NCI-H748 (cell line): ENCODE data around the gene TSPAN32.

Experiments used
- DNase-seq: peaks from one replicate; lab custom pipeline; 2025; ENCODE audit not compliant: unreplicated experiment; lab: John Stamatoyannopoulos, UW

TSPAN32 gene

GRCh38 chr11:2266586-2267305 lies 35.1 kb upstream of the TSPAN32 start:
- no peak for DNase-seq

DNA sequence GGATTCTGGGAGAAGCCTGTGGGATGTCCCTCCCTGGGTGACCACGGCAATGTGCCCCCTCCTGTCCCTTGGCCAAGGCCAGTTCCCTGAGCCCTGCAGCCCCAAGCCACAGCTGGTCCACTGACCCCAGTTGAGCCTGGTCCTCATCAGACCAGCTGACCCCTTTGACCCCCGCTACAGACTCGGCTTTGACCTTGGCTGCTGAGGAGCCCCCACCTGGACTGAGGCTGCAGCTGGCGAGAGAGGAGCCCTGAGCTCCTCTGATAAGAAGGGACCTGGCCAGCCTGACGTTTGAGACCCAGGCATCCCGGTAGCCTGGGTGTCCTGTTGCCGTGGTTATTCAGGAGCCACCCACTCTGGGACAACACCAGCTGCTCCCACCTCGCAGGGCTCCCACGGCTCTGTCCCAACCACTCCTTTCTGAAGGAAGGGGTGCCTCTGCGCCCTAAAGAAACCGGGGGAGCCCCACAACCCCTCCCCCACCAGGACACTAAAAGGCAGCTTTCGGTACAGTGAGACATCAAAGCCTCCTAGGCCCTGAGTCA lies 34.4 kb upstream of the TSPAN32 start:
- DNase-seq: no peak

GRCh38 chr11:2267851-2268728 lies 33.7 kb upstream of the TSPAN32 start:
- DNase-seq: no peak

DNA sequence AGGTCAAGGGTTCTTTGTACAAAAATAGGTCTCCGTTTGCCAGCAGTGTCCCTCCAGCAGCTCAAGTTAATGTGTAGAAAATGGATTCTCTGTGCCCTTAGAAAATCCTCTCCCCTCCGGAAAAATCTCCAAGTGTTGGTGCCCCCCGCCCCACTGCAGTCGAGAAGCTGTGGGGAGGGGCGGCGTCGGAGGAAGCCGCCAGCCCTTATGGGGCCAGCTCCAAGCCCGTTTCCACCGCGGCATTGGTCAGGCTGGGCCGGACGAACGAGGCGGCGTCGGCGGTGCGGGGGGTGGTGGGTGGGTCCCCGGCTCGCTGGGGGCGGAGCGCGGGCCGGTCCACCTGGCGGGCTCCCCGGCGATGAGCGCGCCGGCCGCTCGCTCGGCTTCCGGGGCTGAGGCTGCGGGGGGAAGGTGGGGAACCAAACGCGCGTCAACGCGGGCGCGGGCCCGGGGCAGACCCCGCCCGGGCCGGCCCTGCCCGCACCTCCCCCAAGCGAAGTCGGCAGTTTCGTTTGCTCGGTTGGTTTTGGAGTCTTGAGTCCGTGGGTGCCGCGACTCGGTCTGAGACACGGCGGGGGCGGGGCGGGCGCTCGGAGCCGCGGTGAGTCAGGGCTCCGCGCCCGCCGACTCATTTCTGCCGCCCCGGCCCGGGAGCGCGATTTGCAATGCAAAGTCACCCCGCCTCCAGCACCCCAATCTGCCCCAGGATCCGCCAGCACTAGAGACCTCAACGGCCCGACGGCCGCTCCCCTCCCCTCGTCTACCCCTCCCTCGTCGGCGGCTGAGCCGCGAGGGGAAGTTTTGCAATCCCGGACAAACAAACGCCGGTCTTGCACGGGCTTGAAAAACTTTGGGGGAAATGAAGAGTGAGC lies 32.8 kb upstream of the TSPAN32 start:
- DNase-seq: peak; percentile 71

- DNase-seq: peak; percentile 93
Observed at GRCh38 chr11:2269601-2270321, 32.1 kb upstream of the TSPAN32 start.

GRCh38 chr11:2270322-2271076 lies 31.3 kb upstream of the TSPAN32 start, which contains the start of gene ASCL2:
TSS of gene ASCL2 (minus strand) at chr11:2270588. CDS start at chr11:2270332, 256 bp downstream.
- DNase-seq: peak; percentile 75

GRCh38 chr11:2271077-2271326 lies 30.8 kb upstream of the TSPAN32 start:
- DNase-seq: peak; percentile 79

DNA sequence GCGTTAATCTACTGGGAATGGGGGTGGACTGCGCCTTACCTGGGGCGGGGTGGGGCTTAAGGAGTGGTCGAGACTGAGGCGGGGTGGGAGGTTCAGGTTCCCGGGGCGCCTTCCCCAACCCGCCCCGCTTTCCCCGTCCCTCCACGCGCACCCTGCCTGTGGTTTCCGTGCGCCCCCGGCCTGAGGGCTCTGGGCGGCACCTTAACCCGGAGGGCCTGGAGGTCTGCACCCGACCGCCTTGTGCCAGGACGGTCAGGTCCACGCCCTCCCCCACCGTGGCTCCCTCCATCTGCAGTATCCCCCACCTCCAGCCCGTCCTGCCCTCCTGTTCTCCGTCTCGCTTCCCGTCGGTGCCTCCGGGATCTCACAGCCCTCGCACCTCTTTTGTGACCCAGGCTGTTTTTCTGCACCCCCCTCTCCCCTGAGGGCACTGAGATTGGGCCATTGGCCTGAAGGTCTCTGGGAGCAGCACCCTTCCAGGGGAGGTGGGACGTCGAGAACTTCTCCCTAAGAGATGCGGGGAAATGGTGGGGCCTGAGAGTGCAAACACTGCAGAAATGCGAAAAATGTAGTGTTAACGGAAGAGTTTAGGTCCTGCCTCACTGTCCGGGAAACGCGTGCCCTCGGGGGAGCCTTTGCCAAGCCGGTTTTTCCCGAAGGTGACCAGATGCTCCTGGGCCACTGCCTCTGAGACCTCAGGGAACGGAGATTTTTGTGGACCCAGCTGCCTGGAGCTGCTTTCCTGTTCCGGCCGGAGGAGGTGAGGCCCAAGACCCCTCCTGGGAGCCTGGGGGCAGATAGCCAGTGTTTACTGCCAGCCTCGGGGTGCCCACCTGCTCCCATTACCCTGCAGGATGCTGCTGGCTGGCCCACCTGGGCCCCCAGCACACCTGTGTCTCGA lies 30.2 kb upstream of the TSPAN32 start:
- no peak for DNase-seq

DNA sequence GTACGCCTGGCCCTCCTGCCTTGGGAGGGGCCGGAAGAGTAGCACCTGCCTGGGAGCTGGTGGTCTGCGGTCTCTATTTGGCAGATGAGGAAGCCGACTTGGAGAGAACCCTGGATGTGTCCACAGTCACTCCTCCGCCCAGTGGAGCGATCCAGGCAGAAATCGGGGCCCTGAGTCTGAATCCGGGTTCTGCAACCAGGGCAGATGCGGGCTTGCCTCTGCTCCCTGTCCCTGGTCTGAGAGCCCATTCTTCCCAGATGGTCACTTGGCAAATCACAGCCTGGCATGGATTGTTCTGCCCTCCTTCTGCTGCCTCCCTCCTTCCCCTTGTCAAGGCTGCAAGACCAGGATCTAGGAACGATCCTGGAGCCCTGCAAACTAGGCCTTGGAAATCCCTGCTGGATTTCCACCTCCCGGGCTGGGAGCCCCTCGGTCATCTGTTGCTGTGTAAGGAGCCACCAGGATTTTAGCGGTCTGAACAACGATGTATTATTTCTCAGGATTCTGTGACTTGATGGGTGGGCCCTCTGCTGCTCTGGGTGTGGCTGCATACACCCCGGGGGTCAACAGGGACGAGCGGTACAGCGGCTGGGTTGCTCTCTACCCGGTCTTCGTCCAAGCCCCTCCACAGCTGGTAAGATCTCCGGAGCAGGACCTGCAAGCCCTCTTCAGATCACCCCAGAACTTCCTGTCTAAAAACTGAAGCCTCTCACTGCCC lies 29.4 kb upstream of the TSPAN32 start:
- no peak for DNase-seq

GRCh38 chr11:2272946-2273280 lies 28.9 kb upstream of the TSPAN32 start:
- DNase-seq: no peak

DNA sequence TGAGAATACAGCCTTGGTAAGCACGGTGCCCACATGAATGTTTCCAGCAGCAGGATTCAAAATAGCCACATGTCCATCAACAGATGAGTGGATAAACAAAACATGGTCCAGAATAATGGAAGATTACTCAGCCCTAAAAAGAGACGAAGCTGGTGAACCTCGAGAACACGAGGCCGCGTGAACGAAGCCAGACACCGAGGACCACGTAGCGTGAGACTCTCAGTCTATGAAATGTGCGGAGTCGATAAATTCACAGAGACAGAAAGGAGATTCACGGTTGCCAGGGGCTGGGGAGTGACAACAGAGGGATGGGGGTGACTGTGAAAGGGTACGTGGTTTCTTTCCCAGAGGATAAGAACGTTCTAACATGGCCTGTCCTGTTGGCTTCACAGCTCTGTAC lies 28.5 kb upstream of the TSPAN32 start:
- no peak for DNase-seq

- no peak for DNase-seq
Observed at GRCh38 chr11:2273771-2274170, 28.0 kb upstream of the TSPAN32 start.

DNA sequence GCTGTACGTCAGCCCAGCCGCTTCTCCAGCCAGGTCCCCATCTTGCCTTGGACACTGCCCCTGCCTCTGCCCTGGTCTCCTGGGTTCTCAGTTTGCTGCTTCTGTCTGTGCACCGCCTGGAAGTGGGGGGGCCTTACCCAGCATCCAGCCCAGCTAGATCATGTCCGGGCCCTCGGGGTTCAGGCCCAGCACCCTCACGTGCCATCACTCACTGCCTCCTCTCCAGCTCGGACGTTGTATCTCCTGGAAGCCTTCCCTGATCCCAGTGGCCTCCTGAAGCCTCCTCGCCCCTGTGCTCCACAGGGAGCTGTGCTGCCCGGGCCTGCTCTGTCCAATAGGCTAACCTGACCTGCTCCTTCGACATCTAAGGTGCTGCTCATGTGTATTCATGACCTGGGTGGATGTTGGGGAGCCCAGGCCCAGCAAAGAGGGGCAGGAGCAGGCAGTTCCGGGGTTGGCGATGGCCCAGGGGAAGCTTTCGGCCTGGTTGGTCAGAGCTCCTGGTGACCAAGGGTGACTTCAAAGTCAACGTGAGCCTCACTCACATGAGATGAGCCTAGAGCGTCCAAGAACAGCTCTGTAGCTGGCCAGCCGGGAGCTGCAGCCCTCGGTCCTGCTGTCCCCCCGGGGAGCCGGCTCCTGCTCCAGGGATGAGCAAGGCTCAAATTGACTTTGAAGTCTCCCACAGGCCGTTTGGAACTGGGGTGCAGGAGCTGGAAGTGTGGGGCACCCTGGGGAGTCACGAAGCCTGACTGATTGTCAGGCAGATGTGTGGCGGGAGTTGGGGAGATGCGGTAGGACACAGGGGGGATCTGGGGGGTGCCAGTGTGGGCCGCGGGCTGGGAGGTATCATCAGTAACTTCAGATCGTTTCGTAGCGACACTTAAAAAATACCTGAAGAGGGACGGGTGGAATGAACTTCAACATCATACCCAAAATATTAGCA lies 26.2 kb upstream of the TSPAN32 start:
- no peak for DNase-seq

DNA sequence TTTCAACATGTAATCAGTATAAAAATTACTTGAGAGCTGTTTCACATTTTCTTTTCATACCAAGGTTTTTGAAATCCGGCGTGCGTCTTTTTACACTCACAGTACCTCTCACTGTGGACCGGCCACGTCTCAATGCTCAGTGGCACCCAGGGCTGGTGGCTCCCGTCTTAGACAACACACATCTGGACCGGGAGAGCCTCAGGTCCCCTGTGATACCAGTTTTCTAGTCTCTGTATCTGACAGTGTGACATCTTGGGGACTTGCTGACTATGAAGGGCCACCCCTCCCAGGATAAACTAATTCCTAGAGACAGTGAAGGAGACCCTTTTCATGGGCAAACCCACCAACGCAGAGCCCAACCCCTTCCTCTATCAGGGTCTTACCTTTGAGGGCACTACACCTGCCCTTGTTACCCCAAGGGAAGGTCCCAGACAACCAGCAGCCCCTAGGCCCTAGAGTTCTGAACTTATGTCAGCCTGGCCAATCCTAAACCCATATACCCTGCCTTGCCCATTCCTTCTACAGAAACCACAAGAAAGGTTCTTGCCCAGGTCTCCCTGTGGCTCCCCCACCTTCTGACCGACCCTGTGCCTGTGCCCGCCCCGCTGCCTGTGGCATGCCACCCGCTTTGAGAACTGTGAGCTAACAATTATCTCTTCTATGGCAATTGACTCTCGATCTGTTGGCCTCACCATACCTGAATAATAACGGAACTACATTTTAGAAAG lies 25.4 kb upstream of the TSPAN32 start:
- no peak for DNase-seq

- DNase-seq: no peak
Observed at GRCh38 chr11:2277008-2277346, 24.8 kb upstream of the TSPAN32 start.

DNA sequence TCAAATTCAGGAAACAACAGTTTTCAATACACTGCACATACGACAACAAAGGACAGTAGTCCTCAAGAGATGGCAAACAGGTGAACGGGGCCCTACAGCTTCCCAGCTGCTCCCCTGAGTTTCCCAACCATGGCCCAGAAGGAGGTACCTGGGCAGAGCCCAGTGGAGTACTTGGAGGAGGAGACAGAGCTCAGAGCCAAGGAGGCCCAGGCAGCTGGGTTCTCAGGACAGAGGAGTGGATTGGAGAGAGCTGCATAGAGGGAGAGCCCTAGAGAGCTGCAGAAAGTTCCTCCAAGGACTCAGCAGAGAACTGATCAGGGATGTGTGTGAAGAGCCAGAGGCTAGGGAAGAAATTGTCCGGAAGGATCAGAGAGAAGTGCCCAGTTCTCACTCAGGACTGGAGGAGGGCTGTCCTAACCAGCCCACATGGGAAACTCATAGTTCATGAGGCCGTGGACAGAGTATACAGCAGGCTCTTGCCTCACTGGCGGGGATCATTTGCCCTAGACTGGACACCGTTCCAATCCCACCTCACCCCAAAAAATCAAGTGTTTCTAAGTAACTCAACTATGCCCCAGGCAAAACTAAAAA lies 23.8 kb upstream of the TSPAN32 start:
- no peak for DNase-seq
